Esophagus muscularis mucosa (tissue), 4 donors: Measurements from ENCODE around the gene PNMT. TPM values are rescaled to one million over a fixed set of nuclear protein-coding genes. Genes with fewer than 3 reads are reported as not detected.

Source experiments
- DNase-seq: peaks from one replicate; pipeline ENCODE4 v3.0.0-alpha.2; 2017; ENCODE audit errors: extremely low spot score
- H3K27ac ChIP-seq, 4 donors: fragments of 200-600 bp; sonication (generic); replicated peaks in 1 of 4; 1 replicate in 3 of 4; 2 replicates in 1 of 4; pipeline ENCODE4 v1.5.1; 2016 to 2019; ENCODE audit warnings: mild to moderate bottlenecking in 1 of 4
- H3K27me3 ChIP-seq, 4 donors: fragments of 200-600 bp; sonication (generic); one replicate each; pipeline versions ENCODE4 v1.5.1 to v1.6.0; 2016 to 2019
- H3K36me3 ChIP-seq, 4 donors: fragments of 200-600 bp; sonication (generic); one replicate each; pipeline ENCODE4 v1.5.1; 2016 to 2019
- H3K4me1 ChIP-seq, 4 donors: fragments of 200-600 bp; sonication (generic); one replicate each; pipeline ENCODE4 v1.5.1; 2016 to 2019
- H3K4me3 ChIP-seq, 4 donors: fragments of 200-600 bp; sonication (generic); 1 replicate in 2 of 4; 2 replicates in 2 of 4; pipeline ENCODE4 v1.5.1; 2016 to 2019; ENCODE audit warnings: mild to moderate bottlenecking in 4 of 4, moderate library complexity in 1 of 4
- H3K9me3 ChIP-seq, 4 donors: fragments of 200-600 bp; sonication (generic); 1 replicate in 3 of 4; 2 replicates in 1 of 4; pipeline ENCODE4 v1.5.1; 2016 to 2019
- CTCF ChIP-seq, 3 experiments: fragments of 200-600 bp in 2 of 3; fragments of 450-650 bp in 1 of 3; sonication (generic) in 2 of 3; IDR thresholded peaks; one replicate each; pipeline ENCODE4 v1.5.1; 2017 to 2019; ENCODE audit warnings: antibody characterized with exemption in 3 of 3, mild to moderate bottlenecking in 2 of 3, moderate library complexity in 1 of 3
- EP300 ChIP-seq: sonication (generic); formaldehyde crosslinking; IDR thresholded peaks from one replicate; pipeline ENCODE4 v1.6.1; 2017; ENCODE audit warnings: antibody characterized with exemption
- POLR2A ChIP-seq: fragments of 450-650 bp; IDR thresholded peaks from one replicate; pipeline ENCODE4 v1.6.1; 2017; ENCODE audit warnings: antibody characterized with exemption, moderate library complexity, mild to moderate bottlenecking, low read depth
- POLR2AphosphoS5 ChIP-seq, 2 donors: sonication (generic); formaldehyde crosslinking; IDR thresholded peaks; one replicate each; pipeline ENCODE4 v1.6.1; 2017; ENCODE audit warnings: antibody characterized with exemption in 2 of 2
- WGBS: methylation state at CpG from one replicate; pipeline ENCODE4 v1.1.5; 2018; 5-methylcytosine and 5-hydroxymethylcytosine counted together
- intact Hi-C: fragments of 100-400 bp; cut with DNase I; formaldehyde crosslinking; loops from one replicate; pipeline ENCODE4 v1.15.1; 2023
- total RNA-seq, 4 donors: library from RNA; depleted of rRNA; stranded (reverse); fragments of >200 nt; gene quantifications; one replicate each; pipeline versions ENCODE4 v1.1.0 to v1.2.1, GENCODE V29; 2016

The PNMT gene
- total RNA-seq, 4 donors from 2014 or later, result 9.4 to 14.3 (median 10.6) TPM

- H3K9me3 ChIP-seq, result no peaks in the 10 kb centered on the region
- H3K36me3 ChIP-seq, result peaks cover 17 to 96% (median 92%) of the 10 kb centered on the region in 4 donors
- H3K4me3 ChIP-seq, result no peak overlapping the region
- no peak overlapping the region for H3K27ac ChIP-seq
- H3K4me1 ChIP-seq, result peaks cover 0 to 5% (median 0%) of the 10 kb centered on the region in 4 donors
- intact Hi-C loops, result no loop called here
- H3K27me3 ChIP-seq, result no peaks in the 10 kb centered on the region
- no peak for DNase-seq
- TF ChIP-seq POLR2AphosphoS5 (IDR thresholded peaks at IDR 0.05), result no peak
- 96% methylated on average over 11 of the region's 18 CpGs for WGBS
These were observed 47.3 kb downstream of the PNMT start for GRCh38 chr17:39715375-39716072.

GRCh38 chr17:39716073-39716818, 48.0 kb downstream of the PNMT start:
- DNase-seq, result no peak
- H3K9me3 ChIP-seq, result no peaks in the 10 kb centered on the region
- no peaks in the 10 kb centered on the region for H3K27me3 ChIP-seq
- TF ChIP-seq EP300, result no peak
- TF ChIP-seq POLR2A, result no peak
- no peak for TF ChIP-seq POLR2AphosphoS5 (IDR thresholded peaks at IDR 0.05)
- no peak for TF ChIP-seq CTCF (IDR thresholded peaks at IDR 0.05)
- intact Hi-C loops, result no loop called here
- peaks cover 0 to 5% (median 0%) of the 10 kb centered on the region in 4 donors for H3K4me1 ChIP-seq
- peak overlapping the region in 1 of 4 donors; percentile 5 for H3K27ac ChIP-seq
- WGBS, result 91% methylated on average over 14 of the region's 15 CpGs
- H3K36me3 ChIP-seq, result peaks cover 17 to 94% (median 87%) of the 10 kb centered on the region in 4 donors
- no peak overlapping the region for H3K4me3 ChIP-seq

GRCh38 chr17:39716879-39717536, 48.8 kb downstream of the PNMT start:
- no peak overlapping the region for H3K4me3 ChIP-seq
- TF ChIP-seq EP300 (no peak), CTCF (IDR thresholded peaks at IDR 0.05) (no peak), POLR2A (no peak), POLR2AphosphoS5 (IDR thresholded peaks at IDR 0.05) (no peak)
- intact Hi-C loops, result no loop called here
- H3K27me3 ChIP-seq, result no peaks in the 10 kb centered on the region
- no peaks in the 10 kb centered on the region for H3K9me3 ChIP-seq
- H3K4me1 ChIP-seq, result peaks cover 0 to 5% (median 0%) of the 10 kb centered on the region in 4 donors
- 86% methylated on average over 9 of the region's 11 CpGs for WGBS
- DNase-seq, result no peak
- H3K36me3 ChIP-seq, result peaks cover 14 to 92% (median 81%) of the 10 kb centered on the region in 4 donors
- peak overlapping the region in 1 of 4 donors; percentile 5 for H3K27ac ChIP-seq

GRCh38 chr17:39717660-39718059, 49.4 kb downstream of the PNMT start:
- no peak for DNase-seq
- Histone ChIP-seq H3K4me1 (peaks cover 0 to 5% (median 0%) of the 10 kb centered on the region in 4 donors), H3K4me3 (no peak overlapping the region), H3K9me3 (no peaks in the 10 kb centered on the region), H3K27ac (no peak overlapping the region), H3K36me3 (peaks cover 12 to 92% (median 77%) of the 10 kb centered on the region in 4 donors), H3K27me3 (no peaks in the 10 kb centered on the region)
- intact Hi-C loops, result no loop called here
- 70% methylated on average over 6 of the region's 6 CpGs for WGBS
- TF ChIP-seq EP300 (no peak), POLR2A (no peak), CTCF (IDR thresholded peaks at IDR 0.05) (no peak), POLR2AphosphoS5 (IDR thresholded peaks at IDR 0.05) (no peak)
